GM12892 (cell line): Measurements from ENCODE around the gene MEIOSIN.

Experiments
- POLR2A ChIP-seq: IDR thresholded peaks from 2 replicates; pipeline ENCODE4 v1.6.1; 2011; ENCODE audit warnings: low read depth, low read length, control low read depth
- POLR2AphosphoS5 ChIP-seq: IDR thresholded peaks from 2 replicates; pipeline ENCODE4 v1.6.1; 2011; ENCODE audit warnings: low read depth, low read length, control low read depth
- TAF1 ChIP-seq: IDR thresholded peaks from 2 replicates; pipeline ENCODE4 v1.6.1; 2011; ENCODE audit warnings: low read depth, mild to moderate bottlenecking, control low read depth, low read length, borderline replicate concordance

DNA sequence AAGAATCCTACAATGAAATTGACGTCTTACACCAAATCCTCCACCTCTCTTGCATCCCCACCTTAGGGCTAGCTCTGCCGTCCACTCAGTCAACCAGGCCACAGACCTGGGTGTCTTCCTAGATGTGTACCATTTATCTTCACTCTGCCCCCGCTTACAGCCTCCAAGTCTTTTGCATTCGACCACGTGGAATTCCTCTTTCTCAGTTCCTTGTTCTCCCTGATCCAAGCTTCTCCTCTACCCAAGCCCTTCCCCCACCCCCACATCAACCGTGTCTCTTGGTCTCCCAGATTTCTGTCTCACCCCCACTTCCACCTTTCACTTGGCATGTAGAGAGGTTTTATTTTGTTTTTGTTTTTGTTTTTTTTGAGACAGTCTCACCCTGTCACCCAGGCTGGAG is 60.6 kb downstream of the MEIOSIN start:
- no peak for TF ChIP-seq POLR2AphosphoS5
- TF ChIP-seq POLR2A: no peak
- no peak for TF ChIP-seq TAF1
